GM23338 (cell line): ENCODE measurements around the gene SNCA. TPM values are rescaled to one million over a fixed set of nuclear protein-coding genes. Genes with fewer than 3 reads are reported as not detected.

Experiments used
- ATAC-seq: fragments of 200-7000 bp; cut with Tn5 transposase; 3 replicates; pipeline ENCODE4 v1.9.1; 2020
- DNase-seq: peaks from one replicate; pipeline ENCODE4 v3.0.0-alpha.2; 2015; ENCODE audit warnings: low spot score
- H2AFZ ChIP-seq: fragments of 200-600 bp; sonication (generic); 2 replicates; pipeline ENCODE4 v1.8.0; 2016; ENCODE audit warnings: antibody characterized with exemption, mild to moderate bottlenecking, moderate library complexity
- H3F3A ChIP-seq: fragments of 200-600 bp; sonication (generic); replicated peaks from 2 replicates; pipeline ENCODE4 v1.8.0; 2017; ENCODE audit warnings: antibody characterized with exemption, mixed run types, low read depth
- H3K27ac ChIP-seq: fragments of 200-600 bp; sonication (generic); 2 replicates; pipeline ENCODE4 v1.6.1; 2016; ENCODE audit warnings: low read depth
- H3K27me3 ChIP-seq: fragments of 200-600 bp; sonication (generic); 2 replicates; pipeline ENCODE4 v1.8.0; 2016; ENCODE audit warnings: mild to moderate bottlenecking, mixed run types, moderate library complexity; ENCODE audit not compliant: insufficient read depth
- H3K36me3 ChIP-seq: fragments of 200-600 bp; sonication (generic); 2 replicates; pipeline ENCODE4 v1.8.0; 2016; ENCODE audit warnings: mild to moderate bottlenecking; ENCODE audit not compliant: insufficient read depth
- H3K4me1 ChIP-seq: fragments of 200-600 bp; sonication (generic); 2 replicates; pipeline ENCODE4 v1.8.0; 2016; ENCODE audit warnings: mild to moderate bottlenecking, moderate library complexity; ENCODE audit not compliant: insufficient read depth
- H3K4me2 ChIP-seq: fragments of 200-600 bp; sonication (generic); 2 replicates; pipeline ENCODE4 v1.7.1; 2017; ENCODE audit warnings: mixed run types
- H3K4me3 ChIP-seq: fragments of 200-600 bp; sonication (generic); 2 replicates; pipeline ENCODE4 v1.6.1; 2016; ENCODE audit warnings: mixed run types
- H3K79me2 ChIP-seq: fragments of 200-600 bp; sonication (generic); replicated peaks from 2 replicates; pipeline ENCODE4 v1.8.0; 2017; ENCODE audit warnings: mild to moderate bottlenecking; ENCODE audit not compliant: insufficient read depth
- H3K9me2 ChIP-seq: fragments of 200-600 bp; sonication (generic); 2 replicates; pipeline ENCODE4 v1.8.0; 2017; ENCODE audit not compliant: insufficient read depth
- H4K20me1 ChIP-seq: fragments of 200-600 bp; sonication (generic); replicated peaks from 2 replicates; pipeline ENCODE4 v1.8.0; 2017; ENCODE audit warnings: mild to moderate bottlenecking; ENCODE audit not compliant: insufficient read depth
- H3K27ac Mint-ChIP-seq: 2 replicates; pipeline ENCODE4 v1.8.0; 2020; ENCODE audit warnings: inconsistent platforms, mild to moderate bottlenecking, moderate library complexity, mixed read lengths
- H3K27me3 Mint-ChIP-seq: 3 replicates; pipeline ENCODE4 v1.8.0; 2022; ENCODE audit warnings: low read depth, mild to moderate bottlenecking, moderate library complexity, mixed read lengths, inconsistent platforms; ENCODE audit not compliant: insufficient read depth, poor library complexity
- H3K36me3 Mint-ChIP-seq: 3 replicates; pipeline ENCODE4 v1.8.0; 2021; ENCODE audit warnings: low read depth, mild to moderate bottlenecking, inconsistent platforms, moderate library complexity, mixed read lengths
- H3K4me1 Mint-ChIP-seq: 3 replicates; pipeline ENCODE4 v1.8.0; 2020; ENCODE audit warnings: mild to moderate bottlenecking, inconsistent platforms, mixed read lengths
- H3K4me3 Mint-ChIP-seq: 3 replicates; pipeline ENCODE4 v1.8.0; 2021; ENCODE audit warnings: moderate library complexity, mild to moderate bottlenecking, inconsistent platforms, mixed read lengths
- H3K9me3 Mint-ChIP-seq: 3 replicates; pipeline ENCODE4 v1.8.0; 2020; ENCODE audit warnings: moderate library complexity, mild to moderate bottlenecking, inconsistent platforms, mixed read lengths
- CREB1 ChIP-seq: fragments of 250-450 bp; sonication (Bioruptor Pico); IDR thresholded peaks from 2 replicates; pipeline ENCODE4 v1.5.0; 2020; ENCODE audit warnings: low read depth, mild to moderate bottlenecking, moderate library complexity
- EZH2 ChIP-seq: fragments of 200-600 bp; sonication (generic); IDR thresholded peaks from one replicate; pipeline ENCODE4 v1.8.0; 2017; ENCODE audit warnings: antibody characterized with exemption, mild to moderate bottlenecking, low read depth; ENCODE audit not compliant: unreplicated experiment
- NANOG ChIP-seq: IDR thresholded peaks from 2 replicates; pipeline ENCODE4 v1.6.1; 2016; ENCODE audit warnings: antibody characterized with exemption, borderline replicate concordance
- POLR2AphosphoS5 ChIP-seq: IDR thresholded peaks from 2 replicates; pipeline ENCODE4 v1.6.1; 2016; ENCODE audit warnings: antibody characterized with exemption, low read depth
- ZNF114 ChIP-seq: fragments of 250-450 bp; sonication (Bioruptor Pico); IDR thresholded peaks from 2 replicates; pipeline ENCODE4 v1.5.0; 2020; ENCODE audit warnings: mild to moderate bottlenecking, moderate library complexity
- ZNF462 ChIP-seq: fragments of 250-450 bp; sonication (Bioruptor Pico); IDR thresholded peaks from 2 replicates; pipeline ENCODE4 v1.5.0; 2020; ENCODE audit warnings: mild to moderate bottlenecking, moderate library complexity
- polyA plus RNA-seq: library from polyadenylated mRNA; unstranded; fragments of >200 nt; fragmentation: Nextera tagmentation; extraction: Ambion mirVana; gene quantifications from 2 replicates; pipeline ENCODE4 v1.2.1, GENCODE V29; 2016
- total RNA-seq: library from RNA; depleted of rRNA; stranded (reverse); fragments of >200 nt; shearing (Covaris generic); gene quantifications from 2 replicates; pipeline ENCODE4 v1.2.3, GENCODE V29; 2014
- TF ChIP-seq, protein P1 (sequence below): IDR thresholded peaks from 2 replicates; pipeline ENCODE4 v1.6.1; 2016; ENCODE audit warnings: antibody characterized with exemption

SNCA gene
- total and polyA plus RNA-seq, 2 experiments from 2014 or later, result 15.6 to 31.1 TPM

DNA sequence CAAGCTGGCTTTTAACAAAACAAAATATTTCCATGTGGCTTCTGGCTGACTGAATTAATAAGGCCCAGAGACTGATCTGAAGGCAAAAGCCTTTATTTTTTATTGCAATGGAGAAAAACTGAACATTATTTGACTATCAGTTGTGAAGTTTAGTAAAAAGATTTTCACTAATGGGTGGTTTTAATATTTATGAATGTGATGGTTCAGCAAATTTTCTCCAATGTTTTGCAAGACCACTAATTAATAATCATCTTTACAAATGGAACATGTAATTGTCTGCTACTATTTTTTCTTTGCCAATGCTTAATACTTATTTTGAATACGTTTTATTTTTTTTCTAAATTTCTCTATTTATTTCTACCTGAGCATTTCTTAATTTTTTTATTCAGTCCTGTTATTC, 90.6 kb downstream of the SNCA start:
- Mint-ChIP-seq H3K27ac (peak overlapping the region; percentile 33; the same call in 1 of the 2 replicates), H3K9me3 (no peaks in the 10 kb centered on the region)

More for the DNA sequence above, 90.6 kb downstream of the SNCA start:
- no peak overlapping the region for H3K4me3 Mint-ChIP-seq
- no peaks in the 10 kb centered on the region for H3K27me3 Mint-ChIP-seq
- Histone ChIP-seq H4K20me1 (no peaks in the 10 kb centered on the region), H3K79me2 (no peaks in the 10 kb centered on the region), H3K4me1 (peaks cover 5% of the 10 kb centered on the region; the same call in 1 of the 2 replicates), H3F3A (no peaks in the 10 kb centered on the region), H3K9me2 (no peaks in the 10 kb centered on the region), H3K4me2 (no peak overlapping the region), H3K36me3 (no peaks in the 10 kb centered on the region), H3K4me3 (no peak overlapping the region), H2AFZ (no peak overlapping the region), H3K27me3 (no peaks in the 10 kb centered on the region), H3K27ac (no peak overlapping the region)
- H3K4me1 Mint-ChIP-seq, result peaks cover 2% of the 10 kb centered on the region; the same call in 1 of the 3 replicates
- ATAC-seq (no peak), DNase-seq (no peak)
- H3K36me3 Mint-ChIP-seq, result no peaks in the 10 kb centered on the region
- TF ChIP-seq NANOG (no peak), EZH2 (no peak), ZNF114 (CRISPR knock-in tag) (no peak), CREB1 (CRISPR knock-in tag) (no peak), POLR2AphosphoS5 (no peak), ZNF462 (no peak)
- TF ChIP-seq, protein P1, sequence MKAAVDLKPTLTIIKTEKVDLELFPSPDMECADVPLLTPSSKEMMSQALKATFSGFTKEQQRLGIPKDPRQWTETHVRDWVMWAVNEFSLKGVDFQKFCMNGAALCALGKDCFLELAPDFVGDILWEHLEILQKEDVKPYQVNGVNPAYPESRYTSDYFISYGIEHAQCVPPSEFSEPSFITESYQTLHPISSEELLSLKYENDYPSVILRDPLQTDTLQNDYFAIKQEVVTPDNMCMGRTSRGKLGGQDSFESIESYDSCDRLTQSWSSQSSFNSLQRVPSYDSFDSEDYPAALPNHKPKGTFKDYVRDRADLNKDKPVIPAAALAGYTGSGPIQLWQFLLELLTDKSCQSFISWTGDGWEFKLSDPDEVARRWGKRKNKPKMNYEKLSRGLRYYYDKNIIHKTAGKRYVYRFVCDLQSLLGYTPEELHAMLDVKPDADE, result no peak
